Urinary bladder (tissue), 4 donors: Measurements from ENCODE around the gene ONECUT1. TPM values are rescaled to one million over a fixed set of nuclear protein-coding genes. Genes with fewer than 3 reads are reported as not detected.

ENCODE experiments used
- DNase-seq: peaks from one replicate; pipeline ENCODE4 v3.0.0-alpha.2; 2015; ENCODE audit errors: extremely low spot score
- H3K27ac ChIP-seq: one replicate; pipeline ENCODE4 v1.5.1; 2013; ENCODE audit warnings: low read depth, mild to moderate bottlenecking, moderate library complexity
- H3K36me3 ChIP-seq: one replicate; pipeline ENCODE4 v1.6.1; 2013; ENCODE audit warnings: mild to moderate bottlenecking, moderate library complexity; ENCODE audit not compliant: insufficient read depth
- H3K4me1 ChIP-seq: one replicate; pipeline ENCODE4 v1.6.1; 2013; ENCODE audit warnings: mild to moderate bottlenecking, moderate library complexity; ENCODE audit not compliant: insufficient read depth
- H3K4me3 ChIP-seq: one replicate; pipeline ENCODE4 v1.5.1; 2013; ENCODE audit warnings: low read depth, low read length
- WGBS: extraction: QIAGEN DNeasy Blood & Tissue Kit; methylation state at CpG from one replicate; pipeline ENCODE4 v1.1.7; 2013; 5-methylcytosine and 5-hydroxymethylcytosine counted together
- polyA plus RNA-seq: library from polyadenylated mRNA; stranded (reverse); fragments of 200-250 nt; gene quantifications from one replicate; pipeline ENCODE4 v1.2.3, GENCODE V29; 2013
- total RNA-seq: library from RNA; depleted of rRNA; stranded (reverse); fragments of >200 nt; gene quantifications from one replicate; pipeline ENCODE4 v1.2.3, GENCODE V29; 2014
- donor health status: healthy with polysubstance abuse.
- donor health status: healthy.

Gene ONECUT1
- total and polyA plus RNA-seq, 2 donors, result 0.63 TPM; not detected in 1

DNA sequence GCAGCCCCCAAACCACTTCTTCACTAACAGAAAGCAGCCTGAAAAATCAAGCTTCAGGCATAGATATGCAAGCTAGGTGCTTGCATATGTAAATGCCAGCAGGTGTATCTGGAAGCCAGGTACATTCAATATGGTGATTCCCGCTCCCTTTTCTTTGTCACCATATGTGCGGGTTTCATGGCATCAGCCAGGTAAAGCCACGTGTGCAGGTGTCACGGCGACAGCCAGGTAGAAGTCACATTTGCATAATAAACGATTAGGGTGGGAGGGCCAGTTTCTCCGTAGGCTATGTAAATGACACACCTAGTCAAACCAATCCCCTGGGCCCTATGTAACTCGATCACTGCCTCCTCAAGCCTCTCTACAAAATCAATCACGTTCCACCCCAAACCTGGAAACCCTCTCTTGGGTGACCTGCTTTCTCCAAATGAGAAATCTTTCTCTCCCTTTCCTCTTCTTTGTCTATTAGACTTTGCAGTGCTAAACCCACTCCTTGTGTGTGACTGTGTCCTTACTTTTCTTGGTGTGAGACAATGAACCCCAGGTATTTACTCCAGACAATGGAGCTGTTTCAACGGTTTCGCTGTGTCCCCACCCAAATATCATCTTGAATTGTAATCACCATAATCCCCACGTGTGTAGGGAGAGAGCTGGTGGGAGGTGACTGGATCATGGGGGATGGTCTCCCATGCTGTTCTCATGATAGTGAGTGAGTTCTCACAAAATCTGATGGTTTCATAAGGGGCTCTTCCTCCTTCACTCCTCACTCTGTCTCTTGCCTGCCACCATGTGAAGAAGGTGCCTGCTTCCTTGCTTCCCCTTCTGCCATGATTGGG, 44.6 kb downstream of the ONECUT1 start:
- Histone ChIP-seq H3K4me1 (no peaks in the 10 kb centered on the region), H3K36me3 (no peaks in the 10 kb centered on the region), H3K27ac (no peak overlapping the region), H3K4me3 (no peak overlapping the region)
- DNase-seq, result no peak
- WGBS, result 46% methylated on average over 12 of the region's 12 CpGs

DNA sequence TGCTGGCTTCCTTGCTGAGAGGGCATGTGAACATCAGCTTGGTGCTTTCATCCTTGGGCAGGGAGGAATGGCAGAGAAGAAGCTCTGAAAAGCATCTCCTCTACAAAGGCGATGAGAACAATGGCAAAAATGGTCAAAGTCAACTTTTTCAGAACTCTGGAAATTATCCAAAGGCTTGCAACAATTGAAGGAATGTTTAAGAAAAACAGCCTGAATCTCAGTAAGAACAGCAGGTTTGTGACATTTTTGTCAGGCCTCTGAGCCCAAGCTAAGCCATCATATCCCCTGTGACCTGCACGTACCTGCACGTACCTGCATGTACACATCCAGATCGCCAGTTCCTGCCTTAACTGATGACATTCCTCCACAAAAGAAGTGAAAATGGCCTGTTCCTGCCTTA, 51.8 kb downstream of the ONECUT1 start:
- 84% methylated on average over 4 of the region's 4 CpGs for WGBS
- Histone ChIP-seq H3K36me3 (no peaks in the 10 kb centered on the region), H3K4me1 (no peaks in the 10 kb centered on the region), H3K27ac (no peak overlapping the region), H3K4me3 (no peak overlapping the region)
- DNase-seq, result no peak

DNA sequence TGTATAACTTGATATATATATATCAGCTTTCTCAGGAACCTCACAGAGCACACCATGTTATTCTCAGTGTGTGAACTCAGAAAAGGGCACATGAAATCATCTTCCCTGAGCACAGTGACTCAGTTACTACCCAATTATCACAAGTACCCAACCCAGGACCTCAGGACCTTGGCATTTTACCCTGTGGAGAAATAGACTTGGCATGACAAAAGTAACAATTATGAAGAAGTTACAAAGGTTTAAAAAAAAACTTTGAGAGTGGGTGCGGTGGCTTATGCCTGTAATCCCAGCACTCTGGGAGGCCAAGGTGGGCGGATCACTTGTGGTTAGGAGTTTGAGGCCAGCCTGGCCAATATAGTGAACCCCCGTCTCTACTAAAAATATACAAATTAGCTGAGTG, 52.4 kb downstream of the ONECUT1 start:
- Histone ChIP-seq H3K4me3 (no peak overlapping the region), H3K36me3 (no peaks in the 10 kb centered on the region), H3K27ac (no peak overlapping the region), H3K4me1 (no peaks in the 10 kb centered on the region)
- DNase-seq, result no peak
- WGBS, result 71% methylated on average over 3 of the region's 3 CpGs

DNA sequence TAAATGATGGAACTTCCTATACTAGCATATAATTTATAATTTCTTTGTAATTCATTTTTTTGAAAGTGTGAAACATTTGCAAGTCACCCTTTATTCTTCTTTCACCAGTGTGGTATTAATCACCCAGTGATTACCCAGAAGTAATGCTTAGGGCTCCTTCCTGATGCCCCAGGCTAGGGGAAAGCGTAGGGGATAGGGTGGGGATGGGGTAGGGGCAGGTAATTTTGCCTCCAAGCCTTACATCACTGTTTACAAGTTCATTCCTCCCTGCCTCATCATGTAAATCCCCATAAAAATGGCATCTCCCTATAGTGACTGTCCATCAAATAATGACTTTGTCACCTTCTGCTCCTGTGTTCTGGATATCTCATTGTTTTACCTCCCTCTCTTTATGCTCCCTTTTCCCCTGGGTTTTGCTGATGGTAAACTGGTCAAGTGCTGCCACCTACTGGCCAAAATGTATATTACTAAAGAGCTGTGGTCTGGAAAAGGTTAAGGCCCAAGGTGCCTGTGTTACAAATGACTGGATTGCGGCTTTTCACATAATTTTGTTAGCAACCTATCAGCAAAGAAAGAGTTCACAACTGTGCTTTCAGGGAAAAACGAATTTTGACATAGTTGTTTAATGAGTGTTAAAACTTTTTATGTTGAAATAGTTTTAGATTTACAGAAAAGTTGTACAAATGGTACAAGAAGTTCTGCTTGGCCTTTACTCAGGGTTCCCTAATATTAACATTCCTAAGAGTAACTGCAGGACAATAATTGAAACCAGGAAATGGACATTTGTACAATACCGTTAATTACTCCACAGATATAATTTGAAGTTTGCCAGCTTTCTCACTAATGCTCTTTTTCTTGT, 54.7 kb downstream of the ONECUT1 start:
- Histone ChIP-seq H3K36me3 (no peaks in the 10 kb centered on the region), H3K27ac (no peak overlapping the region), H3K4me1 (no peaks in the 10 kb centered on the region), H3K4me3 (no peak overlapping the region)
- WGBS, result 60% methylated on average over 4 of the region's 4 CpGs
- DNase-seq, result no peak

DNA sequence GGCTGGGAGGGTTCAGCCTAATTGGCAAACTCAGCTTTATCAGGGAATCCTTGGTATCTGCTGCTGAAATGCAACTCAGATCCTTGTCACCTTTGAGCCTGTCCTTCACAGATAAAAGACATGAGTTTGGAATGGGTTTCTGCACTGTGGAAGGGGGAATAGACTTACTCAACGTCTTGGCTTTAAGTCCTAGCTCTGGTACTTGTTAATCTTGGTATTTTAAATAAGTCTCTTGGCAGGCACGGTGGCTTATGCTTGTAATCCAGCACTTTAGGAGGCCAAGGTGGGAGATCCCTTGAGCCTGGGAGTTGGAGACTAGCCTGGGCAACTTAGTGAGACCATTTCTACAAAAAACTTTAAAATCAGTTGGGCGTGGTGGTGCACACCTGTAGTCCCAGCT, 55.8 kb downstream of the ONECUT1 start:
- DNase-seq, result no peak
- WGBS, result 61% methylated on average over 3 of the region's 3 CpGs
- H3K36me3 ChIP-seq, result no peaks in the 10 kb centered on the region
- no peaks in the 10 kb centered on the region for H3K4me1 ChIP-seq
- no peak overlapping the region for H3K27ac ChIP-seq
- H3K4me3 ChIP-seq, result no peak overlapping the region

DNA sequence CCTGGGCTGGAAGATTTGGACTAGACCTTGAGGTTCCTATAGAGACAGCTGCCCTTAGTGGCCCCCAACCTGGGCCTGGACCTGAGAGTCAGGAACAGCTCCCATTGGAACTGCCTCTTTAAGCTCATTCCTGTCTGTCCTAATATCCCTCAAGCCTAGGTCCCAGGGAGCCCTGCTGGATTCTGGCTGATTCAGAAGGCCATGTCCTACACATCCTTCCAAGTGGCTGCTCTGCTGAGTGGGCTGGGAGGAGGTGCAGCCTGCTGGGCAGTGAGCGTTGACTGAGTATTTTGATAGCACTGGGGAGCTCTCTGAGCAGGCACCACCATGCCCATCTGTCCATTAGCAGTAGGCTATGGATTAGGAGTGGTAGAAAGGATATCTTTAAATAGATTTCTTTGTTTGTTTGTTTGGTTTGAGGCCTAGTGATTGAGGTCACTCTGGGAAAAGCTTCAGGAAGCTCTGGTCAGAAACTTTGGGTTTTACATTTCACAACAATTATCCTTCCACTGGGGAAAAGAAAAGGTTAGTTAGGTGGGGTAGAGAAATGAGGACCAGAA, 56.4 kb downstream of the ONECUT1 start:
- DNase-seq, result no peak
- Histone ChIP-seq H3K4me1 (no peaks in the 10 kb centered on the region), H3K4me3 (no peak overlapping the region), H3K36me3 (no peaks in the 10 kb centered on the region), H3K27ac (no peak overlapping the region)
- WGBS, result 91% methylated on average over 1 of the region's 1 CpG

DNA sequence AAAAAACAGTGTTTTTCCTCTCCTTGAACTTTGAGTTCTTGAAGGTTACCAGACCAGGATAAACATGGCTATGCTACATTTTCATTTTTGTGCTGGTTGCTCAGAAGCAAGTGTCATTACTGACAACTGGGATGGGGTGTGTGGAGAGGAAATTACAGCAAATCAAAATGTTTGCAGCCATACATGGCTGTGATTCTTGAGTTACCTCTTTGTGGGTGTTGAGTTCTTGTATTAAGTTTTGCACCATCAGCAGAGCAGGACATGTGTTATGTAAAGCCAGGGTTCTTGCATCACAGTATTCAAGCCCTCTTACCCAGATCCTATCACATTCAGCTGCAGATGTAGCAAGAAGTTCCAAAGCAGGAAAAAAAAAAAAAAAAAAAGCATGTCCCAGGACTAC, 57.0 kb downstream of the ONECUT1 start:
- no peak for DNase-seq
- Histone ChIP-seq H3K4me3 (no peak overlapping the region), H3K4me1 (no peaks in the 10 kb centered on the region), H3K27ac (no peak overlapping the region), H3K36me3 (no peaks in the 10 kb centered on the region)

DNA sequence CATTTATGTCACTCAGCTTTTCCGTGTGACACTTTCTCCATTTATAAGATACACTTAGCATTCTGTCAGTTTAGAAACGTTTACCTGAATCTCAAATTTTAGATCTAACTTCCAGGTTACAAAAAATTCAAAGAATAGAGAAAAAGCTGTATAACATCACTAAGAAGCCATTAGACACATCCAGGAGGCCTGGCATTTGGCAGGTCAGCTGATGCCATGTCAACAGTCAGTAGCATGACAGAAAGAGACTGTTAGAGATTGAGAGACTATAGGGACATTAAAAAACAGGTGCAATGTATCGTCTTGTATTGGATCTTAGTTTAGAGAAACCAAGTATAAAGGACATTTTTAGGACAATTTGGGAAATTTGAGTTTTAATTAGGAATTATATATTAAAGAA, 57.6 kb downstream of the ONECUT1 start:
- H3K4me1 ChIP-seq, result no peaks in the 10 kb centered on the region
- no peak for DNase-seq
- H3K4me3 ChIP-seq, result no peak overlapping the region
- H3K36me3 ChIP-seq, result no peaks in the 10 kb centered on the region
- H3K27ac ChIP-seq, result no peak overlapping the region
- 87% methylated on average over 3 of the region's 3 CpGs for WGBS

DNA sequence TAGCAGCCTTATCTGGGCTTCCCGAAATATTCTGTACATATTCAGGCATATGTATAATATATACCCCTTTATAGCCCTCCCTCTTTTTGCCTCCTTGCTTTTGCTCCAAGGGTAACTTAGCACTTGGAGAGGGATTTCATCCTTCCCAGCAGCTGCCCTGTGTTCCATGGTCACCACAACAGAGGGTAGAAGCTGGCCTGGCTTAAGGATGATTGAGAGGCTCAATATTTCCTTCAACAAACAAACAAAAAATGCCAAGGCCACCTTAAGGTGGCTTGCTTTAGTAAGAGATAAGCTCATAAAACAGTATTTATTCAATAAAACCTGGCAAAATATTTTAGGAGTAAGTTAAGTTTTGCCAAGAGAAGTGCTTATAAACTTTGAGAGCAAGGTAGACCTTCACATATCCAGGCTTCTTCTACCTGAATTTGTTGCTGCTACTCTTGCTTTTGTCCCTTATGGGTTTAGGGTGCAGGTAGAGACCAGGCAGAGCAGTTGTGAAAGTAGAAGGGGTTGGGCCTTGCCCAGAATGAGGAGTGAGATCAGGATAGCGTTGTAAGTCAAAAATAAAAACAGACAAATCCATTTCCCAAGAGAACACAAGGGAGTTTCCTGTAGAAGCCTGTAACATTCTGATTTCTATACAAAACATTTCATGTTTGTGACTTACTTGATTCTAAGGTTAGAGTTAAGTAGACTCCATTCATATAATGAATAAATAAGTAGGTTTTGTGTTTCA, 58.2 kb downstream of the ONECUT1 start:
- H3K4me3 ChIP-seq, result no peak overlapping the region
- H3K27ac ChIP-seq, result no peak overlapping the region
- no peak for DNase-seq
- no peaks in the 10 kb centered on the region for H3K4me1 ChIP-seq
- H3K36me3 ChIP-seq, result no peaks in the 10 kb centered on the region
- WGBS, result 76% methylated on average over 2 of the region's 2 CpGs

DNA sequence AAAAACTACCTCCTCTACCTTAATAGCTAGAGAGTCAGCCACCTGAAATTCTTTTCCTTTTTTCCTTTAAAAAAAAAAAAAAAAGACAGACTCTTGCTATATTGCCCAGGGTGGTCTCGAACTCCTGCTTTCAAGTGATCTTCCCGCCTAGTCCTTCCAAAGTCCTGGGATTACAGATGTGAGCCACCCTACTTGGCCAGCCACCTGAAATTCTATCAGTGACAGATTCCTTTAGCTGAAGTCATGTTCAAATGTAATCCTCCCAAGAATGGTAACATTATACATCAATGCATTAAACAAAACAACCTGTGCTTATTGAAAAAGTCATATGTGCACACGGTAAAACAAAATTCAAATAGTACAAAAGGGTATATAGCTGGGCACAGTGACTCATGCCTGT, 59.1 kb downstream of the ONECUT1 start:
- H3K36me3 ChIP-seq, result no peaks in the 10 kb centered on the region
- no peaks in the 10 kb centered on the region for H3K4me1 ChIP-seq
- no peak for DNase-seq
- WGBS, result 75% methylated on average over 3 of the region's 3 CpGs
- no peak overlapping the region for H3K4me3 ChIP-seq
- H3K27ac ChIP-seq, result no peak overlapping the region

DNA sequence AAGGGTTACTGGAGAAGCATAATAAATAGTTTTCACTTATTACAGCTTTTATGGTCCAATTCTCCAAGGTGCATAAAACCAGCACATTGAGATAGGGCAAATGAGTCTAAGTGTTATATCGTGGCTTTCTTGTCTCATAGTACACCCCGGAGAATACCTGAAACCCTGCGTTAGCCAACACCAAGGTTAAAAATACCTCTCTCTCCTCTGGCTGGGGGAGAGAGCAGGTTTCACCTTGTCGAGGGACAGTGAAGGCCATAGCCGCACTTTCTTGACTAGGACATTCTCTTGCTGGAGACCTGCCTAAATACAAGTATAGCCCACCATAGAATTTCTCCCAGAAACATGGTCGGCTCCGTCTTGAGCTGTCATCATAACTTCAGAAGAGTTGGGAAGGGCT, 59.5 kb downstream of the ONECUT1 start:
- no peak for DNase-seq
- no peaks in the 10 kb centered on the region for H3K4me1 ChIP-seq
- H3K4me3 ChIP-seq, result no peak overlapping the region
- no peaks in the 10 kb centered on the region for H3K36me3 ChIP-seq
- no peak overlapping the region for H3K27ac ChIP-seq
- WGBS, result 74% methylated on average over 7 of the region's 7 CpGs

DNA sequence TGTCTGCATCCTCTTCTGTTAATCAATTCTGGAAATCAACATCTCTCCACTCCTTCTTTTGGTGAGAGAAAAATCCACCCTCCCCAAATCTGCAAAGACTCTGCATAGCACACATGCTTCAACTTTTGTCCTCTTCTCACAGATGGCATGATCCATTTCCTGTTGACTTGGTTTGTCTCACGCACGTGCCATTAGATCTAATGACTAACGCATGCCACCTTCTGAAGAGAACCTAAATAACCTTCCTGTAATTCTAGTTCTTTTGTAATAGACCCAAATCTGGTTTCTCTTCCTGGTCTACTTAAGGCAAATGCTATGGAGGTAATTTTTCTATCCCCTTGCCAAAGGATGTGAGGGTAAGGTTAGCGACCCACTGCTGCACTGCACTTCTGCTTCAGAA, 60.0 kb downstream of the ONECUT1 start:
- H3K4me3 ChIP-seq, result no peak overlapping the region
- peak; percentile 31 for DNase-seq
- H3K4me1 ChIP-seq, result no peaks in the 10 kb centered on the region
- H3K27ac ChIP-seq, result no peak overlapping the region
- H3K36me3 ChIP-seq, result no peaks in the 10 kb centered on the region
- WGBS, result 56% methylated on average over 4 of the region's 4 CpGs

DNA sequence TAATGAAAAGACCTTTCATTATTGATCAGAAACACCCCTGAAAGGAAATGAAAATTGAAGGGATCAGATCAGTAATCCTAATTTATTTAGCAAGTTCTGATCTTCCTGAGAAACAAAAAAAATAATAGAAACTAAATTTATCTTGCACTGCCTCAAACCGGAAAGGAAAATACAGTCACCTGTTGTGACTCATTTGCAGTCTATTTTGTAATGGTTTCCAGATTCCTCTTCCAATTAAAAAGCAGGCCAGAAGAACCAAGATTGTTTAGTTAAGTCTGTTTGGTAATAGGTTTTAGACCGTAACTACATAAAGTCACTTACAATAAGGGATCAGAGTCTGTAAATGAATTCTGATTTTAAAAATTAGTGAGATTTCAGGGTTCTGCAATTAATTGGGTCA, 61.2 kb downstream of the ONECUT1 start:
- WGBS, result 55% methylated on average over 2 of the region's 2 CpGs
- DNase-seq, result no peak
- H3K4me1 ChIP-seq, result no peaks in the 10 kb centered on the region
- no peaks in the 10 kb centered on the region for H3K36me3 ChIP-seq
- H3K27ac ChIP-seq, result no peak overlapping the region
- H3K4me3 ChIP-seq, result no peak overlapping the region
